H9 (cell line): Measurements from ENCODE around the gene KRT27. TPM values are rescaled to one million over a fixed set of nuclear protein-coding genes. Genes with fewer than 3 reads are reported as not detected.

Experiments used
- DNase-seq: peaks from one replicate; pipeline ENCODE4 v3.0.0-alpha.2; 2017
- H2AFZ ChIP-seq: one replicate; pipeline ENCODE4 v1.6.1; 2013; ENCODE audit warnings: mild to moderate bottlenecking, low read length, control low read depth, moderate library complexity
- H2AK5ac ChIP-seq: 2 replicates; pipeline ENCODE4 v1.6.1; 2013; ENCODE audit warnings: low read length, control low read depth, mixed read lengths; ENCODE audit not compliant: insufficient read length
- H2BK120ac ChIP-seq: one replicate; pipeline ENCODE4 v1.6.1; 2013; ENCODE audit warnings: low read depth, mild to moderate bottlenecking, low read length, control low read depth, inconsistent platforms; ENCODE audit not compliant: poor library complexity, severe bottlenecking
- H2BK12ac ChIP-seq: 2 replicates; pipeline ENCODE4 v1.6.1; 2013; ENCODE audit warnings: low read length, control low read depth, mixed read lengths, low read depth; ENCODE audit not compliant: insufficient read length
- H2BK15ac ChIP-seq: 2 replicates; pipeline ENCODE4 v1.6.1; 2013; ENCODE audit warnings: low read depth, low read length, control low read depth
- H2BK20ac ChIP-seq: one replicate; pipeline ENCODE4 v1.6.1; 2013; ENCODE audit warnings: low read depth, mild to moderate bottlenecking, low read length, control low read depth, inconsistent platforms; ENCODE audit not compliant: poor library complexity, severe bottlenecking
- H2BK5ac ChIP-seq: 2 replicates; pipeline ENCODE4 v1.6.1; 2013; ENCODE audit warnings: low read length, control low read depth, mixed read lengths; ENCODE audit not compliant: insufficient read length
- H3K14ac ChIP-seq: 2 replicates; pipeline ENCODE4 v1.6.1; 2013; ENCODE audit warnings: low read length, control low read depth; ENCODE audit not compliant: insufficient read depth
- H3K18ac ChIP-seq: 2 replicates; pipeline ENCODE4 v1.6.1; 2013; ENCODE audit warnings: low read depth, mild to moderate bottlenecking, mixed read lengths, low read length, control low read depth; ENCODE audit not compliant: insufficient read length
- H3K23ac ChIP-seq: 2 replicates; pipeline ENCODE4 v1.6.1; 2013; ENCODE audit warnings: low read length, control low read depth, mixed read lengths, low read depth; ENCODE audit not compliant: insufficient read length
- H3K23me2 ChIP-seq: 2 replicates; pipeline ENCODE4 v1.6.1; 2013; ENCODE audit warnings: low read depth, mild to moderate bottlenecking, mixed read lengths, low read length, control low read depth; ENCODE audit not compliant: insufficient read length, poor library complexity, severe bottlenecking
- H3K27ac ChIP-seq: 2 replicates; pipeline ENCODE4 v1.5.1; 2013; ENCODE audit warnings: low read length, control low read depth, mixed read lengths, low read depth; ENCODE audit not compliant: insufficient read length
- H3K27me3 ChIP-seq: 2 replicates; pipeline ENCODE4 v1.6.1; 2013; ENCODE audit warnings: low read length, control low read depth, inconsistent platforms; ENCODE audit not compliant: insufficient read depth
- H3K4ac ChIP-seq: 2 replicates; pipeline ENCODE4 v1.6.1; 2013; ENCODE audit warnings: low read depth, mild to moderate bottlenecking, control low read depth, inconsistent platforms, low read length, moderate library complexity
- H3K4me1 ChIP-seq: 2 replicates; pipeline ENCODE4 v1.6.1; 2013; ENCODE audit warnings: low read length, control low read depth, inconsistent platforms; ENCODE audit not compliant: insufficient read depth
- H3K4me2 ChIP-seq: 2 replicates; pipeline ENCODE4 v1.6.1; 2013; ENCODE audit warnings: low read length, control low read depth, mixed read lengths; ENCODE audit not compliant: insufficient read length, insufficient read depth
- H3K56ac ChIP-seq: 2 replicates; pipeline ENCODE4 v1.6.1; 2013; ENCODE audit warnings: low read depth, mild to moderate bottlenecking, mixed read lengths, low read length, control low read depth; ENCODE audit not compliant: insufficient read length
- H3K79me1 ChIP-seq: 2 replicates; pipeline ENCODE4 v1.6.1; 2013; ENCODE audit warnings: low read depth, mild to moderate bottlenecking, moderate library complexity, low read length, control low read depth, inconsistent platforms; ENCODE audit not compliant: insufficient read depth, poor library complexity, severe bottlenecking
- H3K79me2 ChIP-seq: 2 replicates; pipeline ENCODE4 v1.6.1; 2013; ENCODE audit warnings: low read length, control low read depth, inconsistent platforms; ENCODE audit not compliant: insufficient read depth
- H3K9ac ChIP-seq: 2 replicates; pipeline ENCODE4 v1.6.1; 2013; ENCODE audit warnings: low read length, control low read depth, mixed read lengths; ENCODE audit not compliant: insufficient read length; ENCODE audit errors: extremely low read depth
- H3K9me3 ChIP-seq: one replicate; pipeline ENCODE4 v1.6.1; 2013; ENCODE audit warnings: low read depth, low read length, inconsistent platforms; ENCODE audit not compliant: control insufficient read depth
- H3T11ph ChIP-seq: one replicate; pipeline ENCODE4 v1.6.1; 2013; ENCODE audit warnings: mild to moderate bottlenecking, low read length, control low read depth, inconsistent platforms
- H4K20me1 ChIP-seq: one replicate; pipeline ENCODE4 v1.6.1; 2013; ENCODE audit not compliant: control insufficient read depth, insufficient read length, insufficient read depth
- H4K5ac ChIP-seq: 2 replicates; pipeline ENCODE4 v1.6.1; 2013; ENCODE audit warnings: low read depth, mild to moderate bottlenecking, mixed read lengths, low read length, control low read depth; ENCODE audit not compliant: insufficient read length
- H4K8ac ChIP-seq: replicated peaks from 2 replicates; pipeline ENCODE4 v1.6.1; 2013; ENCODE audit warnings: low read length, control low read depth, mixed read lengths, low read depth; ENCODE audit not compliant: insufficient read length
- H4K91ac ChIP-seq: 2 replicates; pipeline ENCODE4 v1.6.1; 2013; ENCODE audit warnings: low read depth, mild to moderate bottlenecking, moderate library complexity, mixed read lengths, low read length, control low read depth; ENCODE audit not compliant: insufficient read length
- H3K27ac Mint-ChIP-seq, 3 experiments: 2 replicates in 2 of 3; 3 replicates in 1 of 3; pipeline ENCODE4 v1.8.0; 2020 to 2021; ENCODE audit warnings: mixed read lengths in 3 of 3, mild to moderate bottlenecking in 1 of 3, moderate library complexity in 1 of 3
- H3K27me3 Mint-ChIP-seq: 2 replicates; pipeline ENCODE4 v1.8.0; 2021; ENCODE audit warnings: low read depth, mild to moderate bottlenecking, moderate library complexity, mixed read lengths
- H3K36me3 Mint-ChIP-seq, 3 experiments: 2 replicates in 2 of 3; 3 replicates in 1 of 3; pipeline ENCODE4 v1.8.0; 2020 to 2021; ENCODE audit warnings: low read depth in 3 of 3, mixed read lengths in 3 of 3; ENCODE audit not compliant: insufficient read depth in 1 of 3
- H3K4me1 Mint-ChIP-seq, 2 experiments: 2 replicates each; pipeline ENCODE4 v1.8.0; 2020; ENCODE audit warnings: mixed read lengths in 2 of 2
- H3K4me3 Mint-ChIP-seq, 2 experiments: 2 replicates in 1 of 2; 3 replicates in 1 of 2; pipeline ENCODE4 v1.8.0; 2020 to 2021; ENCODE audit warnings: mild to moderate bottlenecking in 2 of 2, mixed read lengths in 2 of 2, moderate library complexity in 1 of 2
- H3K9me3 Mint-ChIP-seq, 2 experiments: 2 replicates in 1 of 2; 3 replicates in 1 of 2; pipeline ENCODE4 v1.8.0; 2020; ENCODE audit warnings: mild to moderate bottlenecking in 2 of 2, mixed read lengths in 2 of 2, moderate library complexity in 1 of 2
- WGBS: extraction: QIAGEN DNeasy Blood & Tissue Kit; methylation state at CpG from one replicate; pipeline ENCODE4 v1.1.7; 2013; ENCODE audit warnings: missing lambda C conversion rate, low lambda C conversion rate, mixed read lengths; ENCODE audit not compliant: insufficient read length; ENCODE audit errors: extremely low coverage; 5-methylcytosine and 5-hydroxymethylcytosine counted together
- total RNA-seq: library from RNA; stranded (reverse); gene quantifications from 2 replicates; pipeline ENCODE4 v1.2.1, GENCODE V29; 2021
- TF ChIP-seq, protein P1 (sequence below): fragments of 200-600 bp; sonication (generic); conservative IDR thresholded peaks from 3 replicates; pipeline ENCODE4 v1.8.0; 2021; ENCODE audit warnings: antibody characterized with exemption, mild to moderate bottlenecking

KRT27 gene
- total RNA-seq, 1 experiment from 2014 or later = not detected

DNA sequence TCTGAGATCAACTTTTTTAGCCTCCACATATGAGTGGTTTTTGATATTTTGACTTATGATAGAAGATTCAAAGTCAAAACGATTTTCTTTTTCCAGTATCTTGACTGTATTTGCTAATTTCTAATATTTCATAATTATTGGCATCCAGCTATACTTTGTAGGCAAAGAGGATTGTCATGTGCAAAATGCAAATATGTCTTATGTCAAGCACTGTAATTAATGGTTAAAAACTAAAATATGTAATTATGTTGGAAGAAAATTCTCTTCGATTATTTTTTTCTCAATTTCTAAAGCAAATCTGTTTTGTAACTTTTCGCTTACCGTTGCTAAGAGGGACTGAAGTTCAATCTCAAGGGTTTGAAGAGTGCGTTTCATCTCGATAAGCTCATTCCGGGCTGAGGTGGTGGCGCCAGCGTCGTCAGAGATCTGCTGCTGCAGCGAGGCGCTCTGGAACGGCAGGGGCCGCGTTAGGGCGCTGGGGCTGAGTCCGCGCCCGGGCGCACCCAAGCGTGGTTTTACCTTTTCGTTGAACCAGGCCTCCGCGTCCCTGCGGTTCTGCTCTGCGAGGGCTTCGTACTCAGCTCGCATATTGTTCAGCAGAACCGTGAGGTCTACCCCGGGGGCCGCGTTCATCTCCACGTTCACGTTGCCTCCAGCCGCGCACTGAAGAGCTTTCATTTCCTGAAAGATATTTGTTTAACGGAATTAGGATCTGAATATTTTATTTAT lies 3.0 kb downstream of the KRT27 start:
- no peaks in the 10 kb centered on the region for H3K79me2 ChIP-seq
- Mint-ChIP-seq H3K27ac (no peak overlapping the region), H3K4me1 (no peaks in the 10 kb centered on the region), H3K27me3 (peaks cover 21% of the 10 kb centered on the region), H3K4me3 (no peak overlapping the region), H3K9me3 (no peaks in the 10 kb centered on the region), H3K36me3 (no peaks in the 10 kb centered on the region)
- H3K18ac ChIP-seq = no peak overlapping the region
- H4K8ac ChIP-seq = no peak overlapping the region
- no peak overlapping the region for H3K27ac ChIP-seq
- no peak overlapping the region for H3K14ac ChIP-seq
- H3K4me1 ChIP-seq = no peaks in the 10 kb centered on the region
- no peak overlapping the region for H2AK5ac ChIP-seq
- H2AFZ ChIP-seq = no peak overlapping the region
- no peaks in the 10 kb centered on the region for H3K27me3 ChIP-seq
- no peak overlapping the region for H3K23ac ChIP-seq
- H2BK120ac ChIP-seq = no peak overlapping the region
- no peaks in the 10 kb centered on the region for H3K79me1 ChIP-seq
- TF ChIP-seq, protein P1, sequence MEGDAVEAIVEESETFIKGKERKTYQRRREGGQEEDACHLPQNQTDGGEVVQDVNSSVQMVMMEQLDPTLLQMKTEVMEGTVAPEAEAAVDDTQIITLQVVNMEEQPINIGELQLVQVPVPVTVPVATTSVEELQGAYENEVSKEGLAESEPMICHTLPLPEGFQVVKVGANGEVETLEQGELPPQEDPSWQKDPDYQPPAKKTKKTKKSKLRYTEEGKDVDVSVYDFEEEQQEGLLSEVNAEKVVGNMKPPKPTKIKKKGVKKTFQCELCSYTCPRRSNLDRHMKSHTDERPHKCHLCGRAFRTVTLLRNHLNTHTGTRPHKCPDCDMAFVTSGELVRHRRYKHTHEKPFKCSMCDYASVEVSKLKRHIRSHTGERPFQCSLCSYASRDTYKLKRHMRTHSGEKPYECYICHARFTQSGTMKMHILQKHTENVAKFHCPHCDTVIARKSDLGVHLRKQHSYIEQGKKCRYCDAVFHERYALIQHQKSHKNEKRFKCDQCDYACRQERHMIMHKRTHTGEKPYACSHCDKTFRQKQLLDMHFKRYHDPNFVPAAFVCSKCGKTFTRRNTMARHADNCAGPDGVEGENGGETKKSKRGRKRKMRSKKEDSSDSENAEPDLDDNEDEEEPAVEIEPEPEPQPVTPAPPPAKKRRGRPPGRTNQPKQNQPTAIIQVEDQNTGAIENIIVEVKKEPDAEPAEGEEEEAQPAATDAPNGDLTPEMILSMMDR = no peak
- no peak overlapping the region for H4K5ac ChIP-seq
- H2BK5ac ChIP-seq = no peak overlapping the region
- H2BK12ac ChIP-seq = no peak overlapping the region
- no CpG with 5 or more reads among the region's 37 CpGs for WGBS
- H3K4me2 ChIP-seq = no peak overlapping the region
- no peak overlapping the region for H3T11ph ChIP-seq
- H3K4ac ChIP-seq = no peak overlapping the region
- H2BK15ac ChIP-seq = no peak overlapping the region
- no peak overlapping the region for H4K91ac ChIP-seq
- no peaks in the 10 kb centered on the region for H3K9me3 ChIP-seq
- H3K9ac ChIP-seq = no peak overlapping the region
- DNase-seq = peak; percentile 56
- H3K56ac ChIP-seq = no peak overlapping the region
- H4K20me1 ChIP-seq = no peaks in the 10 kb centered on the region
- no peaks in the 10 kb centered on the region for H3K23me2 ChIP-seq
- no peak overlapping the region for H2BK20ac ChIP-seq
